CD4-positive, alpha-beta T cell treated with Interleukin-15 for 1 hour (primary cell): ENCODE measurements around the gene CYBB.

Source experiments
- DNase-seq: peaks from one replicate; pipeline ENCODE4 v3.0.0-alpha.2; 2020

CYBB gene

DNA sequence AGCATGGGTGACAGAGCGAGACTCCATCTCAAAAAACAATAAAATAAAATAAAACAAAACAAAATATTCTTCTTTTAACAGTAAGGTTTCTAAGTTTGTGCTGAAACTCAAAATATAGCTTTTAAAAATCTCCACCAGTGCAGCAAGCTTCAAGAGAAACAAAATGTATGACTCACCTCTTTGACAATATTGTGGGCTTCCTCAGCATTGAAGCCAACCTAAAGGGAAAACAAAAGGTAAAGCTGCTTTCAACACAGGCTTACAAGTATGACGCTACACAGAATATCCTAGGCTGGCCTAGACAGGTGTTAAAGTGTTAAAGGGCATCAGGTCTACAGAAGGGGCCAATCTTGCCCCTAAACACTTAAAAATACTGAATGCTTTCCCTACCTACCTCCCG lies 66.3 kb downstream of the CYBB start:
- no peak for DNase-seq

DNA sequence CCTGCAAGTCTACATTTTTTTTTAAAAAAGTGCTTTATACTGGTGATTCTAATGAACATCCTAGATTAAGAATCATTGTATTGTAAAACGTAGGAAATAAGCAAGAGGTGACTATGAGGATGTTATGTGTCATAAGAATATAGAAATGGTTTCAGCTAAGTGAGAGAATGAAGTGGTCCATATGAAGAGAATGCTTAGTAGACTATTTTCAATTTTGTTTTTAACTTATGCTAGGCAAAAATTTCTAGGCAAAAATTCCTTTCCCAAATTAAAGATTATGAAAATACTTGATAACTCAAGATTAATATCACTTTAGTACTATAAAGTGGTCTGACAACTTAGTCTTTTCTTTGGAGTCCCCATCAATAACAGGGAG lies 66.7 kb downstream of the CYBB start:
- DNase-seq = no peak

DNA sequence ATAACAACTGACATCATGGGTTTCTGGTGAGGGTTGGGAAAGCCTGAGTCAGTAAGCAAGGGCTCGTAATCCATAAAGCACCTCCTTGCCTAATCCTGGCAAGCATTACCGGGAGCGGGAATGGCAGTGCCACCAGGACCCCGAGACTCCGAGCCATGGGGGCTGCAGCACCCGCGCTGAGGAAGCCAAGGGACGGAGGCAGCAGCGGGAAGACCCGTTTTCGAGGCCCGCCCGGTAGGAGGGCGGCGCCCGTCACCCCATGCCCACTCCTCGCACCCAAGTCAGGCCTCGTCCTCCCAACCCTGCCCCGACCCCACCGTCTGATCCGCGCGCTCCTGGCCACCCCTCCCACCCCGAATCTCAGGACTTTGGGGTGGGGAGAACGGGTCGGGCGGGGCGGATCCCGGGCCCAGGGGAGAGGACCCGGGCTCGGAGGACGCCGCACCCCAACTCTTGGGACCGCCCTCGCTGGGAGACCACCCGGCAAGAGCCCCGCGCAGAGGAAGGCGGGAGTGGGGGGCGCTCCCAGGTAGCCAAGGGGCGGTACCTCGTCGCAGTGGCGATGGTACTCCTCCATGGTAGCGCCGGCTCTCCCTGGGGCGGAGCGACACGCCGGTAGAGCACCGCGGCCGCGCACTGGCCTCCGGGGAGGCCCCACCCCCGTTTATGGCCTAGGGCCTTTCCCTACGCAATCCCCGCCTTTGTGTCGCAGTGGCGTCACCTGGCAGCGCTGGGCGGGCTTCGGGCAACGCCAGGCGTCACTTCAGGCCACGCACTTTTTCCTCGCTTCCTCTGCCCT lies 67.3 kb downstream of the CYBB start, which contains the start of gene DYNLT3:
TSS of gene DYNLT3 (minus strand) at position 638 of the 799 bp plus-strand sequence. CDS start at position 577, 61 bp downstream.
- peak; percentile 86 for DNase-seq

DNA sequence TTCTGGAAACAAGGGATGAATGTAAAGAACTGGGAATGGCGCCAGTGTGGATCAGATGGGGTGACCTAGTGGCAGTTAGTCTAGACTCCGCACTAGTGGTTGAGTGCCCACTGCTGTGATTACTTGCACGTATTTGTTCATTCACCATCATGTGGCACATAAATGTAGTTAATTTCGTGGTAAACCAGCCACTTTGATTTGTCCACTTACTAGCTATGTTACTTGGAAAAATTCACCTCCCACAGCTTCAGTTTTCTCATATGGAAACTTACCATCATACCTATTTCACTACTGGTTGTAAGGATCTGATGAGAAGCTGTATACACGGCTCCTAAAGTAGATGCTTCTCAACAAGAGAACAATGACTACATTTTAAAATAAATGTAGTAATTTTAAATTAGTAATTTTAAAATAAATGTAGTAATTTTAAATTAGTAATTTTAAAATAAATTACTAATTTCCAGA lies 67.9 kb downstream of the CYBB start:
- DNase-seq = no peak

DNA sequence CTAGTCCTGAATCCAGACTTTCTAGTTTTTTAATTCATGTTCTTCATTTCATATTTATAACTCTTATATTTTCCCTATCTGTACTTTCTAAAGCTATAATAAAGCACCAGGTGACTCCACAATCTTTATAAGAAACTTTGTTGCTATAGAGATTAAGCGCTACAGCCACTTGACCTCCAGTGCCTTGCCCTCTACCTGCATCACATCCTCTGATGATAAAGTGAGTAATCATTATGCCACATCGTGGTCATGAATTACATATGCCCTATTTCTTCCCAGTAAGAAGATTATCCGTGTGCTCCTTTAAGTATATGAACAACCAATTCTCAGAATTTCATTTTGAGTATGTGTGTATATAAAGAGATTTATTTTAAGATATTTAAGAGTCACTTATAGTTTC lies 74.3 kb downstream of the CYBB start:
- DNase-seq = no peak

DNA sequence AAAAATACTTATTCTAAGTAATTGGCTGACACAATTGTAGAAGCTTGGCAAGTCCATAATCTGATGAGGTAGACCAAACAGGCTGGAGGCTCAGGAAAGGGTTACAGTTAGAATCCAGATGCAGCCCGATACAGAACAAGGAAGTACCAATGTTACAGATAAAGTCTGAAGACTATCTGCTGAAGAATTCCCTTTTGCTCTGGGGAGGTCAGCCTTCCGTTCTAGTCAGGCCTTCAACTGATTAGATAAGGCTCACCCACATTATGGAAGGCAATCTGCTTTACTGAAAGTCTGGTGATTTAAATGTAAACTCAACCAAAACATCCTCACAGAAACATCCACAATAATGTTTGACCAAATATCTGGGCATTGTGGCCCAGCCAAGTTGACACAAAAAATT lies 74.9 kb downstream of the CYBB start:
- no peak for DNase-seq

DNA sequence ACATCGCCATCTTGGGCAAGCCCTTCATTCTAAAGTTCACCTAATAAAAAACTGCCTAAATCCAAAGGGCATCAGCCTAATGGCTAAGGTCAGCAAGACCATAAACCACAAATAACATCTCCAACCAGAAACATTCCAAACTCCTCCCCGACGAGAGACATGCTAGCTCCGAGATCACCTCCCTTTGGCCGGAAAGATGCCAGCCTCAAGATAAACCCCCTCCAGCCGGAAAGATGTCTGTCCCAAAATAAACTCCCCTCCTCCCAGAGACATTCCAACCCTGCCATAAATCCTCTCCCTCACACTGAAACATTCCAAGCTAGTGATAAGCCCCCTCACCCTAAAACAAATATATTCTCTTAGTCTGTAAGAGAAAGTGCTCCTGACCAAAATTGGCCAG lies 80.9 kb downstream of the CYBB start:
- DNase-seq = no peak

DNA sequence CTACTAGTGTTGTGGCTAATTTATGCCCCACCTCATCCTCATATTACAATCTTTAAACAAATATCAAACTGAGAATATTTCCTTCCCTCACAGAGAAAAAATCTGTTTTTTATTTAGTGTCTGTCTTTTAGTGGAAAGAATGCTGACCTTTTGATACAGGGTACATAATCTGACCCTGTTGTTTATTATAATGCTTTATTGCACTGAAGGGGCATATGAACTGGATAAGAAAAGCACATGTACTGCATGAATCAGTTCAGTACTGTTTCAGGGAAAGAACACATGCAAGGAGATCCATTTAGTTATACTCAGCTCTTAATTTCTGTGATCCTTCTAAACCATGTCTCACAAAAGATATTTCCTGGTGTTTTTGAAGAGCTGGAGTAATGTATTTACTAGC lies 83.0 kb downstream of the CYBB start:
- no peak for DNase-seq
